ENCODE results near the gene MTRR. TPM values are rescaled to one million over a fixed set of nuclear protein-coding genes. Genes with fewer than 3 reads are reported as not detected.

Gene MTRR
- total RNA-seq: 45.9 TPM in 2 replicates

DNA sequence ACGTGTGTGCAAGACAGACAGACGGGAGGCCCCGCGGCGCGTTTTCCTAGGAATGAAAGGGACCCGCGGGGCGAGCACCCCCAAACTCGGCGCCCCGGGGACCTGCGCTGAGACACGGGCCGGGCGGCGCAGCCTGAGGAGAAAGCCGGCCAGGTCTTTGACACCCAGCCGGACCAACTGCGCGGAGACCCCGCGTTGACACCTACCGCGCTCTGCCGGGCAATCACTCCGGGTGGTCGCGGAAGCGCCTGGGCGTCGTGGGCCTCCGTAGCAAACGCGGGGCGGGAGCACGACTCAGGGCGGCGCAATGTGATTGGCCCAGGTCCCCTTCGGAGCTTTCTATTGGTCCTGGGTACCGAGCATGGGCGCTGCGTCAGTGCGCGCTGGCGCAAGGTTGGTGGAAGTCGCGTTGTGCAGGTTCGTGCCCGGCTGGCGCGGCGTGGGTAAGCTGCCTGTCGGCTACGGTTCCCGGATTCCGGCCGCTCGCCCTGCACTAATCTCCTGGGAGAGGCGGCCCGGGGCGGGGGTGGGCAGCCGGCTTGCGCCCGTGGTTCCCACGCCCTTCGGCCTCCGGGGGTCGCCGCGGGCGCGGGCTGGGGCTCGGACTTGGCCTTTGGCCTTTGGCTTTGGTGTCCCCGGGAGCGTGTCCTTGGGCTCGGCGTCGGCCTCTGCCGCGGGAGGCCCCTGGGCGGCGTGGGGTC, at the start of gene MTRR, which contains the start of gene FASTKD3:
Gene MTRR, plus strand, starts transcription at position 376 of the 701 bp plus-strand sequence. CDS start 1,647 bp downstream, outside the sequence.
Gene FASTKD3, minus strand, starts transcription at position 259 of the 701 bp plus-strand sequence. CDS start 948 bp downstream, outside the sequence.

DNA sequence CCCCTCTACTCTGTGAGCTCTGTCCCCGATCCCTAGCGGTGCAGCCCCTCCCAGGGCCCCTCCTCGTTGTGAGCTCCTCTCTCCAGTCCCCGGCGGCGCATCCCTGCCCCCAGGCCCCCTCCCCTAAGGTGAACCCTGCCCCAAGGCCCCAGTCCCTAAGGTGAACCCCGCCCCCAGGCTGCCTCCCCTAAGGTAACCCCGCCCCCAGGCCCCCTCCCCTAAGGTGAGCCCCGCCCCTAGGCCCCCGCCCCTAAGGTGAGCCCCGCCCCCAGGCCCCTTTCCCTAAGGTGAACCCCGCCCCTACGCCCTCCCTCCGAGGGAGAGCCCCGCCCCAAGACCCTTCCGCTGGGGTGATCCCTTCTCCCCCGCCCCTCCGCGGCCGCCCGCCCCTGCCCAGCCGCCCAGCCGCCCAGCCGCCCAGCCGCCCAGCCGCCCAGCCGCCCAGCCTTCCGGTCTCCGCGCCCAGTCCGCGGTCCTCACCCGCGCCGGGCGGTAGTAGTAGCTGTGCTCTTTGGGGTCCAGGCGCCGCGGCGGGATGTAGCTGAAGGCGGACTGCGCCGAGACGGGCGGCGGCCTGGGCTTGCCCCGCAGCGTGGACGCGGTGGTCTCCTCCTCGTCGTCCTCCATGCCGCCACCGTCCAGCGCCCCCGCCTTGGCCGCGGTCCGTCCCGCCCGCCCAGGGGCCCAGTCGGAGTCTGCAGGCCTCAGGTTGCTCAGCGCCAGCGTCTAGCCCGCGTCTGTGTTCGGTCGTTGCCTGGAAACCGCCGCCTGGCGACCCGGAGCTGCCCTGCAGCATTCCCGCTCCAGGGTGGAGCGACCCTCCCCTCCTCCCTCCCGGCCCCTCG, 18.3 kb upstream of the MTRR start, which contains the start of gene CFAP90:
Gene CFAP90, minus strand, starts transcription at position 739 of the 845 bp plus-strand sequence. Its CDS starts 112 bp downstream, at position 627.

Other genes starting within 250 kb of the MTRR start
- gene CFAP90, start 18.0 kb upstream of the MTRR start, total RNA-seq: not detected in 2 replicates
- 10.3 and 15.1 TPM in 2 replicates for gene FASTKD3, start 117 bp upstream of the MTRR start, total RNA-seq